Measurements from ENCODE around the gene EEFSEC. TPM values are rescaled to one million over a fixed set of nuclear protein-coding genes. Genes with fewer than 3 reads are reported as not detected.

EEFSEC gene
- total RNA-seq, 1 experiment from 2014 or later: 15.4 TPM

DNA sequence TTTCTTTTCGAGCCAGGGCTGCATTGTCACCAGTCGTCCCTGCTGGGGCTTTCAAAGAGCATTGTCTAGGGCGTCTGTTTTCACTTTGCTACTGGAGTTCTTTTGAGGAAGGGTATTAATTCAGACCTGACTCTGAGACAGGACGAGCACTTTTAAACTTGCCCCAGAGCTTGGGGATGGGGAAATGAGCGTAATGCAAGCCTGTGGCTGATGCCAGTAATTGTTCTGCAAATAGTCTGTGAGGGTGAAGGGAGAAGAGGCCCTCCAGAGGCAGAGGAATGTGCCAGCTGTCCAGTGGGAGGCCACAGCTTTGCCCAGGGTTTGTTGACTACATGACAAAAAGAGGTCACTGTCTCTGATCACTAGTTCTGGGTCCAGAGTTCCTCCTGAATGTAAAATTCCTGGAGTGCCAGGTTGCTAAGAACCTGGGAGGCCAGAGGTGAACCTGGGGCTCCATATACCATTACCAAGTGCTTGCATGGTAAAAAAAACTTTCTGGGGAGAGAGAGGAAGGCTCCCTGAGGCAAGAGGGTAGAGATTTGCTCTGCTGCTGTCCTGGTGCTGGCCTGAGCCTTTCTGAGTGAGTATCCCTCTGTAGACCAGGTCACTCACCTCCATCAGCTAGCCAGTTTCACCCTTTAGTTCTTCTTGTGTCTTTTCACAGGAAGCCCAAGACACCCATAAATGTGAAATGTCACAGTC, 14.8 kb downstream of the EEFSEC start:
- ChIA-PET CTCF (no interaction called here), POLR2A (no interaction called here)
- TF ChIP-seq, protein P1, sequence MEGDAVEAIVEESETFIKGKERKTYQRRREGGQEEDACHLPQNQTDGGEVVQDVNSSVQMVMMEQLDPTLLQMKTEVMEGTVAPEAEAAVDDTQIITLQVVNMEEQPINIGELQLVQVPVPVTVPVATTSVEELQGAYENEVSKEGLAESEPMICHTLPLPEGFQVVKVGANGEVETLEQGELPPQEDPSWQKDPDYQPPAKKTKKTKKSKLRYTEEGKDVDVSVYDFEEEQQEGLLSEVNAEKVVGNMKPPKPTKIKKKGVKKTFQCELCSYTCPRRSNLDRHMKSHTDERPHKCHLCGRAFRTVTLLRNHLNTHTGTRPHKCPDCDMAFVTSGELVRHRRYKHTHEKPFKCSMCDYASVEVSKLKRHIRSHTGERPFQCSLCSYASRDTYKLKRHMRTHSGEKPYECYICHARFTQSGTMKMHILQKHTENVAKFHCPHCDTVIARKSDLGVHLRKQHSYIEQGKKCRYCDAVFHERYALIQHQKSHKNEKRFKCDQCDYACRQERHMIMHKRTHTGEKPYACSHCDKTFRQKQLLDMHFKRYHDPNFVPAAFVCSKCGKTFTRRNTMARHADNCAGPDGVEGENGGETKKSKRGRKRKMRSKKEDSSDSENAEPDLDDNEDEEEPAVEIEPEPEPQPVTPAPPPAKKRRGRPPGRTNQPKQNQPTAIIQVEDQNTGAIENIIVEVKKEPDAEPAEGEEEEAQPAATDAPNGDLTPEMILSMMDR (IDR thresholded peaks at IDR 0.05): no peak
- TF ChIP-seq POLR2AphosphoS5 (IDR thresholded peaks at IDR 0.05; ENCODE audit: low read depth, low read length): no peak
- no peak for TF ChIP-seq TCF7L2 (IDR thresholded peaks at IDR 0.05; ENCODE audit: low read depth, low read length)
- no peak for TF ChIP-seq REST (IDR thresholded peaks at IDR 0.05; ENCODE audit: insufficient read depth in 1 of 2, low read depth in 2 of 2, low read length in 1 of 2)
- no peak for TF ChIP-seq SIN3A (IDR thresholded peaks at IDR 0.05; ENCODE audit: borderline replicate concordance, insufficient read depth, low read depth, low read length)
- BruUV-seq (replicated peaks): no TSS peak
- ATAC-seq (no peak), DNase-seq (ENCODE audit: low read depth, low spot score) (no peak)
- no peak overlapping the region for H3K27ac ChIP-seq (ENCODE audit: low read length)
- no peaks in the 10 kb centered on the region for H3K27me3 ChIP-seq (ENCODE audit: control insufficient read depth, insufficient read depth, low read length)
- H3K4me1 ChIP-seq (ENCODE audit: control insufficient read depth, insufficient read depth, low read length): peaks cover 13% of the 10 kb centered on the region
- intact Hi-C loops (cut with micrococcal nuclease; ENCODE audit: unreplicated experiment): no loop called here
- in situ Hi-C loops (cut with HindIII; ENCODE audit: low pct_unique_long_range_greater_than_20kb, low sequenced_read_pairs): no loop called here
- H3K9me3 ChIP-seq (ENCODE audit: control insufficient read depth, insufficient read depth, low read depth, low read length): no peaks in the 10 kb centered on the region
- H3K4me3 ChIP-seq (ENCODE audit: low read depth in 2 of 2, low read length in 2 of 2): no peak overlapping the region
- no peaks in the 10 kb centered on the region for H3K36me3 ChIP-seq (ENCODE audit: control insufficient read depth, insufficient read depth, low read length)

DNA sequence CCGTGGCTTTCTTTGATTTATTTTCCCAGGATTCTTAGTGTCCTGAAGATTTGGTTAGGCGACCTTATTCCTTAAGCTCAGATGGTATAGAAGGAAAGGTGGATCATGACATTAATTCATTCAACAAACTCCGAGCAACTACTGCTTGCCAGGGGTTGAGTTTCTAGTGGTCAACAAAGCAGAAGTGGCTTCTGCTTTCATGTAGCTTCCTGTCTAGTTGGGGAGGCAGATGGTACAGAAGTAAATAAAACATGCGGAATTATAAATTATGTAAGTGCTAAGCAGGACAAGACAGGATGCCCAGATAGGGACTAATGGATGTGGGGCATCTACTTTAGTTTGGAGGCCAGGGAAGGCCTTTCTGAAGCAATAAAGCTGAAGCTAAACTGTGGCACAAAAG, 15.6 kb downstream of the EEFSEC start:
- ChIA-PET CTCF (no interaction called here), POLR2A (no interaction called here)
- DNase-seq (ENCODE audit: low read depth, low spot score) (no peak), ATAC-seq (no peak)
- no peak for TF ChIP-seq TCF7L2 (IDR thresholded peaks at IDR 0.05; ENCODE audit: low read depth, low read length)
- intact Hi-C loops (cut with micrococcal nuclease; ENCODE audit: unreplicated experiment): no loop called here
- no TSS peak for BruUV-seq (replicated peaks)
- H3K27ac ChIP-seq (ENCODE audit: low read length): no peak overlapping the region
- no peaks in the 10 kb centered on the region for H3K36me3 ChIP-seq (ENCODE audit: control insufficient read depth, insufficient read depth, low read length)
- H3K4me3 ChIP-seq (ENCODE audit: low read depth in 2 of 2, low read length in 2 of 2): no peak overlapping the region
- in situ Hi-C loops (cut with HindIII; ENCODE audit: low pct_unique_long_range_greater_than_20kb, low sequenced_read_pairs): no loop called here
- no peaks in the 10 kb centered on the region for H3K27me3 ChIP-seq (ENCODE audit: control insufficient read depth, insufficient read depth, low read length)
- H3K4me1 ChIP-seq (ENCODE audit: control insufficient read depth, insufficient read depth, low read length): peaks cover 13% of the 10 kb centered on the region
- H3K9me3 ChIP-seq (ENCODE audit: control insufficient read depth, insufficient read depth, low read depth, low read length): no peaks in the 10 kb centered on the region

DNA sequence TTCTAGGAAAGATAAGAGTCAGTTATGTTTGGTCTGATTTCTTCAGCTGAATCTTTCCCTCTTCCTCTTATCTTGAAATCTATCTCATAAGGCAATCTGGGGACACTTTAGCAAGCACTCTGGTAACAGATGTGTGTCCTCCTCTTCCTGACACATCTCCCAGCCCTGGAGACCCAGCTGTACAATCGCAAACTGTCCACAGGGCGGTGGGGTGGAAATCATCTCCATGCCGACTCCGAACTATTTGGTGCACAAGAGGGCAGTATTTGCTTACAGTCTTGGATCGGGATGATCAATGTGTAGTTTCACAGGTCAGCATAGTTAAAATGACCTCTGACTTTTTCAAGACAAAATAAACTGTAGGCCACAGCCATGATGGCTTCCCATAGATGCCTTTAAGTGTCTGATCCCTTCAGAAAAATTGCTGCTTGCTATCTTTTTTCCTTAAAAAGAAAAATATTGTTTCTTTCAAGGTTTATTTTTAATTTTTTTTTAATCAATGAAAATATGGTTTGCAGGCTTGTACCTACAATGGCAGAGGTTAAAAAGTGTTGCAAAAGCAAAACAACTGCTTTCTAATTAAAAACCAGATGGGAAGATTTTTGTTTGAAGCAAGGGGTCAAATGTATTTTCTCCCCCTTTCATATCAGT, 17.7 kb downstream of the EEFSEC start:
- TF ChIP-seq, protein P1 (IDR thresholded peaks at IDR 0.05): peak; percentile 90
- TF ChIP-seq SIN3A (IDR thresholded peaks at IDR 0.05; ENCODE audit: borderline replicate concordance, insufficient read depth, low read depth, low read length): no peak
- no peak for TF ChIP-seq TCF7L2 (IDR thresholded peaks at IDR 0.05; ENCODE audit: low read depth, low read length)
- Histone ChIP-seq H3K36me3 (ENCODE audit: control insufficient read depth, insufficient read depth, low read length) (no peaks in the 10 kb centered on the region), H3K4me1 (ENCODE audit: control insufficient read depth, insufficient read depth, low read length) (peaks cover 13% of the 10 kb centered on the region), H3K27ac (ENCODE audit: low read length) (no peak overlapping the region; the same call in 1 of the 2 replicates), H3K9me3 (ENCODE audit: control insufficient read depth, insufficient read depth, low read depth, low read length) (no peaks in the 10 kb centered on the region), H3K4me3 (ENCODE audit: low read depth in 2 of 2, low read length in 2 of 2) (no peak overlapping the region), H3K27me3 (ENCODE audit: control insufficient read depth, insufficient read depth, low read length) (no peaks in the 10 kb centered on the region)
- ChIA-PET POLR2A (no interaction called here), CTCF (interaction anchor here (1.1 kb wide), 1 partner anchor 438 kb away, joined by 3 read pairs; no protein-coding TSS in a partner anchor)
- peak; percentile 93 for ATAC-seq
- DNase-seq (ENCODE audit: low read depth, low spot score): peak; percentile 36
- intact Hi-C loops (cut with micrococcal nuclease; ENCODE audit: unreplicated experiment) (loop anchor here (5.0 to 10.0 kb wide), 3 partner anchors 124 to 414 kb away; no protein-coding TSS in a partner anchor), in situ Hi-C loops (cut with HindIII; ENCODE audit: low pct_unique_long_range_greater_than_20kb, low sequenced_read_pairs) (no loop called here)
- BruUV-seq (replicated peaks): no TSS peak

Data from Panc1 (cell line).